GM21619 (cell line): ENCODE data around the gene BRINP3.
"Not testable (repeated sequence)": the region's sequence is repeated elsewhere in the genome, so short reads cannot be mapped to it uniquely, and the experiment has no call there.

Source experiments
- ATAC-seq: cut with Tn5 transposase; IDR thresholded peaks from one replicate; pipeline ENCODE4 v1.9.1; 2021; ENCODE audit not compliant: unreplicated experiment

The BRINP3 gene

DNA sequence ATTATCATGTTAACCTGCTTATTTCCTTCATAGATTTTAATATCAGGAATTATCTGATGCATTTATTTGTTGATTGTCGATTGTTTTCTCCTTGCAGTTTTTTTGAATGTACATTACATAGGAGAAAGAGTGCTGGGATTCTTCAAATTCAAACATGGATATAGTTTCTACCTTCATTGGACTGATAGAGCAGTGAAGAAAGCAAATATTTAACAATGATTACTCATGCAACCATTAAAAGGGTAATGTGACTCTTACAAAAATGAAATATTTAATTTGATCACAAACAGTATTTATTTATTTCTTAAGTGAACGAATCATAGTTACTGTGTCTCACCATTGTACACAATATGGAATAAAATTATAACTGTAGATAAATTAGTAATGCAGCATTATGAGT lies 350.9 kb downstream of the BRINP3 start:
- no peak for ATAC-seq

DNA sequence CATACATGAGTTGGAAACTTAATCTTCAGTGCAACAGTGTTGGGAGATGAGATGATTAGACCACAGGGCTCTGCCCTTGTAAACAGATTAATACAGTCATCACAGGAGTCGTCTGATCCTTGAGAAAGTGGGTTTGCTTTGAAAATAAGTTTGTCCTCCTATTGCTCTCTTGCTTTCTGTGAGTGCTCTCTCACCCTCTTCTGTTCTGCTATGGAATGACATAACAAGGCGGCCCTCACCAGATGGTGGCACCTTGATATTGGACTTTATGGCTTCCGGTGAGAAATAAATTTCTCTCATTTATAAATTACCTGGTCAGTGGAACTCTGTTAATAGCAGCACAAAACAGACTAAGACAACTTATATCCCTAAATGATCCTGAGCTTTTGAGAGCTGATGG lies 353.6 kb downstream of the BRINP3 start:
- ATAC-seq: no peak

DNA sequence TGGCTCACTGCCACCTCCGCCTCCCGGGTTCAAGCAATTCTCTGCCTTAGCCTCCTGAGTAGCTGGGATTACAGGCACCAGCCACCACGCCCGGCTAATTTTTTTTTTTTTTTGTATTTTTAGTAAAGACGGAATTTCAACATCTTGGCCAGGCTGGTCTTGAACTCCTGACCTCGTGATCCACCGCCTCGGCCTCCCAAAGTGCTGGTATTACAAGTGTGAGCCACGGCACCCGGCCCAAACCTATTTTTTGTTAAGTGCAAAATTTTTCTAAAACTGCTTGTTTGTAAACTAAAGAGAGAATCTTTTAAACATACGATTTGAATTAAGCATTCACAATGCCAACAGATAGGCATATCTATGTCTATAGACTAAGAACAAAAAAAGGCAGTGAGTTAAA lies 357.1 kb downstream of the BRINP3 start:
- ATAC-seq: not testable (repeated sequence)

DNA sequence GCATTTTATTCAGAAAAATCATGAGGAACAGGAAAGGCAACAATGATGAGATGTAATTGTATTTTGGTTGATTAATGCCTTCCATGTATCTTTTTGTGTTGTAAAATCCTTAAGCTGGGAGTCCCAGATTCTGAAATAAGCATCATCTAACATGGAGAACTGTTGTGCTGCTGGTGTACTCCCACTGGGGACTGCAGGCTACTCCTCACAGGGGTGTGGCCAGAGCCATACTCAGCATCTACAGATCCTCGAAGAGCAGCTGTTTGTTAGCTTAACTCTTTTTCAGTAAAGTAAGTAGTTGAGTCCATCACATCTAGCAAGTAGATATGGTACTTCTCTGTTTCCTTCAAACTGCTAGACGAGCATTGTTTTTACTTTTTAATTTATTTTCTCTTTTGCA lies 358.0 kb downstream of the BRINP3 start:
- no peak for ATAC-seq

DNA sequence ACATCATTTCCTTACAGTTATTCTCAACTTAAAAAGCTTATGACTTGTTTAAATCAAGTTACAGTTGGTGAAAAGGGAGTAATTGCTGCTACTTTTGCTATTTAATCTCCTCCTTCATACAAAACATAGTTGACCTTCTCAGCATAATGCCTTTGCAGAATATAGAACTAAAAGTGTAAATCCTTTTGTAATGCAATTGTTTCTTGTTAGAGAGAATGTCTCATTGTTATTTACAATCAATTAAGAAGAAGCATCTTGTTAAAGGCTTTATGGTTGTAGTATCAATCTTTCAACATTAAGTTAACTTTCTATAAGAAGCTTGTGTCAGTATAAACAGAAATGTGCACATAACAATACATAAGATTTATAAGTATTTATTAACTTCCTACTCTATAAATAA lies 360.7 kb downstream of the BRINP3 start:
- ATAC-seq: no peak

DNA sequence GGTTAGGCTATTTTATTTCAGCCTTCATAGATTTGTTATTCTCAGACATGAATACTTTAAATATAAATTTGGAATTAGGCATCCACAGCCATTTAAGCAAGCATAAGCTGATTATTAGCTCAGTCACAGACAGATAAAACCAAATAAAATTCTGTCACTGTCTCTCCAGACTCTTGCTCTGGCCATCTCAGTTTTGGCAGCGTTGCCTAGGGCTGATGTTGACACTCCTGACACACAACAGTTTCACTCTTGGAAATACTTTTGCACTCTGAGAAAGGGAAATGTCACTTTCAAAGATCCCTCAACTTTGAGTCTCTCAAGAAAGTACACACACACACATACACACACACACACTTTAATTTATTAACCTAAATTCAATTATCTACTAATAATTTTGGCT lies 372.7 kb downstream of the BRINP3 start:
- no peak for ATAC-seq

DNA sequence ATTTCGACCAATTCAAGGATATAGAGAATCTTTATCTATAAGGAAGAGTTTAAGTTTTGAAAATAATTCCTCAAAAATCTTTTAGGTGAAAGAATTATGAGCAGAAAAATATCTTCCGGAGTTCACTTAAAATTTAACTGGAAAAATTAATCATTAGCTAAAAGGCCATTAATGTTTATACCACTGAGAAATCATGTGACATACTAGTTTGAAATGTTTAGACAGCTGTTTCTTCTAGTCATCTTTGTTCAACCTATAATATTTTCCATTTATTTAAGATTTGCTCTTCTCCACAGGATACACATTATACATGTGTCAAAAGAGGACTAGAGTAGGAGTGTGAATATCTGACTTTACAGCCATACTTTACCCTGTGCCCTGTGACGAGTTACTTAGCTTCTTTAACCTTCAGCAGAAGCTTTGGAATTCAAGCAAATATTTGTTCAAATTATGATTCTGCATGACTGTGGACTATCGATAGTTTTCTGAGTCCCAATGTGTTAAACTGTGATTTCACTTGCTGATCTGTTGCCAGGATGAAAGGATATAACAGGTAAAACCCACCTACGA lies 374.8 kb downstream of the BRINP3 start:
- no peak for ATAC-seq

DNA sequence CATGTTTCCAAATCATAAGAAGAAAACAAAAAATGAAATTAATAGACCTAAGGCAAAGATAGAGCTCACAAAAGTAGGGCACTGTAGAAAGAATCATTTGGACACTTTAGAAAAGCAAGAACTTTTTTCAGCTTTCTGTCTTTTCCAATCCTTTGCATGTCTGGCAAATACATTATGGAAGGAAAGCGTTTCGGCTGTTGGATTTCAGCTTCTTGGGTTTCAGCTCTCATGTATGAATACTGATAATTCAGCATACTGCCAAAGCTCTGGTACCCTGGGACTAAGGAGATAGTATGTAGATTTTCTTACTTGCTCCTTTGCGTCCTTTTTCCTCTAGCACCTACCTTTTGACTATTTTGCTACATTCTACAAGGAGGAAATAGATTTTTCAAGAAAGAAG lies 375.9 kb downstream of the BRINP3 start:
- no peak for ATAC-seq

DNA sequence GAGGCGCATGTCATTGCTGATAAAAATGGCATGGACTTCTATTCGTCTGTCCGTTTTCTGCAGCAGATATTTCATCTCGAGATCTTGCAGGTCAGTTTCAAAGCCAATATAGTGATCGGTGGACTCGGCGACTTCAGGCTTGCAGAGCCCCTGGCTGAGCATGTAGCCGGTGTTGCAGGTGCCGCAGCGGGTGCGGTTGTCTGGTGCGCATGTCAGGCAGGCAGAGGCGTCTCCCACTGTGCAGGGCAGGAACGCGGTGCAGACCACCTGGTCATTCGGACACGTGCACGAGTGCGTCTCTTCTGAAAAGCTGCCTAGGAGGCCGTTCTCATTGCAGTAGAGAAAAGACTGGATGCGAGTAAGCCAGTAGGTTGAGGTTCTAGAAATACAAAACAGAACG lies 378.9 kb downstream of the BRINP3 start:
- ATAC-seq: no peak

DNA sequence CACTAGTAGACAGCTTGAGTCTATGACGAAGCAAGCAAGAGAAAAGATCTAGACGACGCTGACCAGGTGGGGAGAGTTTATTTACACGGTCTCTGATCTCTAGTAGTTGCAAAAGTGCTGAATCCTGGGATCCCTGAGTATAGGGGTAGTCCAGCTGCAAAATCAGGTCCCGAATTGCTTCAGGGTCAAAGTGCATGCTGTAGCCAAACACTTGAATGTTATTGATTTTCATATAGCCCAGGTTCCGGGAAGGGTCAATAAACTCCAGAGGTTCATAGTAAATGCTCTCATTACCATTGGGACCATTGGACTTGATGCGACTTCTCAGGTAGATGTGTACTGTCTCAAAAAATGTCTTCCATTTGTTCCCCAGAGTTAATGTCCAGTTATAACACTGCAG lies 379.6 kb downstream of the BRINP3 start:
- ATAC-seq: no peak

DNA sequence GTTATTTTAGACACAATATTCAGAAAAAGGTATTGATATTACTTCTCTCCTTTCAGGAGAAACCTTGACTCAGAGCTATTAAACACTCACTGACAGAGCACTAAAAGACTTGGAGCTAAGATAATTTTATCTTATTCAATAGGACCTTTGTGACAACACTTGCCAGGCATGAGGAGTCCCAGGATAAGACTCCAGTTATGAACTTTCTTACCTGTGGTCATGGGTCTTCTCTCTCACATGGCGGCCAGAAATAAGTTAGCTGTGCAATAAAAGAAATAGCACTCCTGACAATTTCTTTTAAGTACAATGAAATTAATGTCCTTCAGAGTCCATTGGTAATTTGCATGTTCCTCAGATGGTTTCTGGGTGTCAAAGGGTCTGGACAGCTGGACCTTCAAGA lies 382.1 kb downstream of the BRINP3 start:
- no peak for ATAC-seq

DNA sequence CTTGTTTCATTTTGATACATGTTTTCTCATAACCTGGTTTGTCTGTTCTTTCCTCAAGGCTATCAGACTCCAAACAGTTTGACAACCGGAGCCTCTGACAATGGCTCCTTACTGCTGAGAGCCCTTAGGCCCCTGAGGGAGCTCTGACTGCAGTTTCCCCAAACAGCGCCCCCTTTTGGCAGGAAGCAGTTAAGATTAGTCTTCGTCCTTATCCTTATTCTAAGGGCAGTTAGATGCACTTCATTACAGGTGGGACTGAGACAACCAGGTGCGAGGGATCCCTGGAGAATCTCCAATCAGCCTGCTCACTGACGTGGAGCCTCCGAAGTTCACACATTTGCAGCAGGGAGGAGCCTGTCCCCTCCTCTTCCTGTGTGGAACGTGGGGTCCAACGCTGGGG lies 393.1 kb downstream of the BRINP3 start:
- ATAC-seq: no peak

DNA sequence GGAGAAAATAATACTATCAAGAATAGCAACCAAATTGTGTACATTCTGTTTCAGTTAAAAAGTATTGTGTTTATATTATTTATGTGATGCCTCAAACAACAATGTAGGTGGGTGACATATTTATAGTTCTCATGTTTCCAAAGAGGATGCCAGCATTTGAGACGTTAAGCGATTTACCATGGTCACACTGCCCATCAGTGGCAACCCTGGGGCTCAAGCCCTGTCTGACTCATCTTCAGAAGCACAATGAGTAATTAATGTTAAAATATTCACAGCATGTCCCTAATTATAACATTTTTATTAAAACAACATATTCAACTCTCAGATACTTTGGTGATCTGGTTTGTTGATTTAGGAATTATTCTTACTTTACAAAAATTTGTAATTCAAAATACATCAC lies 409.4 kb downstream of the BRINP3 start:
- ATAC-seq: no peak

DNA sequence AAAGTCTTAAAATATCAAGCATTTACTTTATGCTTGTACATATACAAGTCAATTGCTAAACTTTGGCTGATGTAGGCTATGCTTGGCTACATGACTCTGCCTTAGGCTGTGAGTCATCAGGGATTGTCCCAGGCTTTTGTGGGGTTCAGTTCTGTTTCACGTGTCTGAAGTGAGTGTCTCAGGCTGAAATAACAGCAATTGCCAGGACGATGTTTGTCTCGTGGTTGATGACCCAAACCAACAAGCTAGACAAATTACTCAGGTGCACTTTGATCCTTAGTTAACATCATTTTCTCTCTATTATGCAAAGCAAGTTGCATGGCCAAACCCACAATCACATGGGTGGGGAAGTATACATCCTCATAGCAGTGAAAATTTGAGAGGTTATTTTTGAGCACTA lies 410.1 kb downstream of the BRINP3 start:
- no peak for ATAC-seq

DNA sequence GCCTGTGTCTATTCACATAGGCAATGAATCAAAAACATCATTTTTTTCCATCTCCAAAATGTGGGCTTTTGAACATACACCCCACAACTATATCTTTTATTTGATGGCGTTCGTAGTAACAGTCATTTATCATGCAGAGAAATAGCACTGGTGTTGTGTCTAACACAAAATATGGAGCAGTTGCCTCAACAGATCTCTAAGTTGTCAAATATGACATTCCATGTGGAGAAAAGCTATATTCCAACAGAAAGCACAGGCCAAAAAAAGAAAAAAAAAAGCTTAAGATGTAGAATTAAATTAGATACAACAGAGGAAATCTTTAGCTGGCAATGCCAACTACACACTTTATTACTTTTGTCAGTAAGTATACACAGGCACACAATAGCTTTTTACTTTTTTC lies 411.7 kb downstream of the BRINP3 start:
- no peak for ATAC-seq

DNA sequence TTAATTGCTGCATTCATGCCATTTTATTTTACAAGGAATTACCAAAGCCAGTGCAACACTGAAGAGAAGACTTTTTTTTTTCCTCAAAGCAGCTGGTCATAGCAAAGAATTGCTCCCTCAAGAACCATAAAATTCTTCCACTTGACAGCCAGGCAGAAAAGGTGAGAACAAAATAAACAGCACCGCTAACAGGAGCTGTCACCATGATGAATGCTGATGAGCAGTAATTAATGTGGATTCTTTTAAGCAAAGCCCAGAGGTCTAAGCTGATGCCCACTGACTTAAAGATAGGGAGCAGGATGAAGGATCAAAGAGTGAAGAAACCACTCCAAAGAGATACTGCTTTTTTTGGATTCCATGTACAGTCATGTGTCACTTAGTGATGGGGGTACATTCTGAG lies 428.4 kb downstream of the BRINP3 start:
- no peak for ATAC-seq
